Measurements from ENCODE around the gene SYS1. TPM values are rescaled to one million over a fixed set of nuclear protein-coding genes. Genes with fewer than 3 reads are reported as not detected.

SYS1 gene
- total and polyA plus RNA-seq, 11 donors: 12.6 to 68.8 (median 23.0) TPM

- no peak for DNase-seq
- Histone ChIP-seq H3K4me3 (peak overlapping the region in 11 of 12 donors; percentile 60 to 95 (median 77)), H3K27ac (peak overlapping the region; percentile 84 to 97 (median 95)), H3K27me3 (no peaks in the 10 kb centered on the region), H3K9me3 (no peaks in the 10 kb centered on the region), H3K4me1 (peaks cover 3 to 70% (median 54%) of the 10 kb centered on the region in 12 donors), H3K36me3 (no peaks in the 10 kb centered on the region)
- intact Hi-C loops (cut with DNase I): loop anchor here in 1 of 10 donors (10.0 kb wide), 1 partner anchor 448 kb away; the partner anchor contains the start of genes DNTTIP1 and WFDC3
- TF ChIP-seq POLR2A (IDR thresholded peaks at IDR 0.05): no peak
- TF ChIP-seq, protein P1, sequence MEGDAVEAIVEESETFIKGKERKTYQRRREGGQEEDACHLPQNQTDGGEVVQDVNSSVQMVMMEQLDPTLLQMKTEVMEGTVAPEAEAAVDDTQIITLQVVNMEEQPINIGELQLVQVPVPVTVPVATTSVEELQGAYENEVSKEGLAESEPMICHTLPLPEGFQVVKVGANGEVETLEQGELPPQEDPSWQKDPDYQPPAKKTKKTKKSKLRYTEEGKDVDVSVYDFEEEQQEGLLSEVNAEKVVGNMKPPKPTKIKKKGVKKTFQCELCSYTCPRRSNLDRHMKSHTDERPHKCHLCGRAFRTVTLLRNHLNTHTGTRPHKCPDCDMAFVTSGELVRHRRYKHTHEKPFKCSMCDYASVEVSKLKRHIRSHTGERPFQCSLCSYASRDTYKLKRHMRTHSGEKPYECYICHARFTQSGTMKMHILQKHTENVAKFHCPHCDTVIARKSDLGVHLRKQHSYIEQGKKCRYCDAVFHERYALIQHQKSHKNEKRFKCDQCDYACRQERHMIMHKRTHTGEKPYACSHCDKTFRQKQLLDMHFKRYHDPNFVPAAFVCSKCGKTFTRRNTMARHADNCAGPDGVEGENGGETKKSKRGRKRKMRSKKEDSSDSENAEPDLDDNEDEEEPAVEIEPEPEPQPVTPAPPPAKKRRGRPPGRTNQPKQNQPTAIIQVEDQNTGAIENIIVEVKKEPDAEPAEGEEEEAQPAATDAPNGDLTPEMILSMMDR (IDR thresholded peaks at IDR 0.05): no peak
- ATAC-seq: no peak
- WGBS, 4 donors: 19 to 41% (median 31%) methylated on average over 3 of the region's 3 CpGs
Measured at GRCh38 chr20:45346291-45346718, 16.7 kb upstream of the SYS1 start.

GRCh38 chr20:45346851-45347250 lies 16.1 kb upstream of the SYS1 start:
- WGBS, 4 donors: 35 to 55% (median 49%) methylated on average over 5 of the region's 5 CpGs
- ATAC-seq (no peak), DNase-seq (no peak)
- no peaks in the 10 kb centered on the region for H3K36me3 ChIP-seq
- H3K27me3 ChIP-seq: no peaks in the 10 kb centered on the region
- peak overlapping the region; percentile 84 to 97 (median 95) for H3K27ac ChIP-seq
- H3K4me1 ChIP-seq: peaks cover 3 to 67% (median 49%) of the 10 kb centered on the region in 12 donors
- peak overlapping the region; percentile 60 to 95 (median 78) for H3K4me3 ChIP-seq
- H3K9me3 ChIP-seq: no peaks in the 10 kb centered on the region
- intact Hi-C loops (cut with DNase I): loop anchor here in 1 of 10 donors (10.0 kb wide), 1 partner anchor 448 kb away; the partner anchor contains the start of genes DNTTIP1 and WFDC3
- TF ChIP-seq, protein P1 (IDR thresholded peaks at IDR 0.05): no peak
- TF ChIP-seq POLR2A (IDR thresholded peaks at IDR 0.05): no peak

GRCh38 chr20:45347297-45347935 lies 15.5 kb upstream of the SYS1 start:
- Histone ChIP-seq H3K4me3 (peak overlapping the region; percentile 60 to 95 (median 78)), H3K27ac (peak overlapping the region; percentile 81 to 97 (median 95)), H3K4me1 (peaks cover 3 to 62% (median 44%) of the 10 kb centered on the region in 12 donors), H3K36me3 (no peaks in the 10 kb centered on the region), H3K27me3 (no peaks in the 10 kb centered on the region), H3K9me3 (no peaks in the 10 kb centered on the region)
- DNase-seq (no peak), ATAC-seq (peak in 3 of 4 donors; percentile 8 to 33 (median 17))
- intact Hi-C loops (cut with DNase I): loop anchor here in 1 of 10 donors (10.0 kb wide), 1 partner anchor 447 kb away; the partner anchor contains the start of genes DNTTIP1 and WFDC3
- WGBS, 4 donors: 14 to 29% (median 20%) methylated on average over 6 to 10 of the region's 10 CpGs
- TF ChIP-seq POLR2A (IDR thresholded peaks at IDR 0.05): no peak
- TF ChIP-seq, protein P1 (IDR thresholded peaks at IDR 0.05): no peak

All from heart left ventricle (tissue), 16 donors.